Esophagus muscularis mucosa (tissue), 4 donors: ENCODE data around the gene PCP2. TPM values are rescaled to one million over a fixed set of nuclear protein-coding genes. Genes with fewer than 3 reads are reported as not detected.

Source experiments
- DNase-seq: peaks from one replicate; pipeline ENCODE4 v3.0.0-alpha.2; 2017; ENCODE audit errors: extremely low spot score
- H3K27ac ChIP-seq, 4 donors: fragments of 200-600 bp; sonication (generic); replicated peaks in 1 of 4; 1 replicate in 3 of 4; 2 replicates in 1 of 4; pipeline ENCODE4 v1.5.1; 2016 to 2019; ENCODE audit warnings: mild to moderate bottlenecking in 1 of 4
- H3K27me3 ChIP-seq, 4 donors: fragments of 200-600 bp; sonication (generic); one replicate each; pipeline versions ENCODE4 v1.5.1 to v1.6.0; 2016 to 2019
- H3K36me3 ChIP-seq, 4 donors: fragments of 200-600 bp; sonication (generic); one replicate each; pipeline ENCODE4 v1.5.1; 2016 to 2019
- H3K4me1 ChIP-seq, 4 donors: fragments of 200-600 bp; sonication (generic); one replicate each; pipeline ENCODE4 v1.5.1; 2016 to 2019
- H3K4me3 ChIP-seq, 4 donors: fragments of 200-600 bp; sonication (generic); 1 replicate in 2 of 4; 2 replicates in 2 of 4; pipeline ENCODE4 v1.5.1; 2016 to 2019; ENCODE audit warnings: mild to moderate bottlenecking in 4 of 4, moderate library complexity in 1 of 4
- H3K9me3 ChIP-seq, 4 donors: fragments of 200-600 bp; sonication (generic); 1 replicate in 3 of 4; 2 replicates in 1 of 4; pipeline ENCODE4 v1.5.1; 2016 to 2019
- EP300 ChIP-seq: sonication (generic); formaldehyde crosslinking; IDR thresholded peaks from one replicate; pipeline ENCODE4 v1.6.1; 2017; ENCODE audit warnings: antibody characterized with exemption
- POLR2A ChIP-seq: fragments of 450-650 bp; IDR thresholded peaks from one replicate; pipeline ENCODE4 v1.6.1; 2017; ENCODE audit warnings: antibody characterized with exemption, moderate library complexity, mild to moderate bottlenecking, low read depth
- POLR2AphosphoS5 ChIP-seq, 2 donors: sonication (generic); formaldehyde crosslinking; IDR thresholded peaks; one replicate each; pipeline ENCODE4 v1.6.1; 2017; ENCODE audit warnings: antibody characterized with exemption in 2 of 2
- WGBS: methylation state at CpG from one replicate; pipeline ENCODE4 v1.1.5; 2018; 5-methylcytosine and 5-hydroxymethylcytosine counted together
- intact Hi-C: fragments of 100-400 bp; cut with DNase I; formaldehyde crosslinking; loops from one replicate; pipeline ENCODE4 v1.15.1; 2023
- total RNA-seq, 4 donors: library from RNA; depleted of rRNA; stranded (reverse); fragments of >200 nt; gene quantifications; one replicate each; pipeline versions ENCODE4 v1.1.0 to v1.2.1, GENCODE V29; 2016
- TF ChIP-seq, protein P1 (sequence below), 3 experiments: fragments of 200-600 bp in 2 of 3; fragments of 450-650 bp in 1 of 3; sonication (generic) in 2 of 3; IDR thresholded peaks; one replicate each; pipeline ENCODE4 v1.5.1; 2017 to 2019; ENCODE audit warnings: antibody characterized with exemption in 3 of 3, mild to moderate bottlenecking in 2 of 3, moderate library complexity in 1 of 3

PCP2 gene
- total RNA-seq, 4 donors from 2014 or later, result not detected

DNA sequence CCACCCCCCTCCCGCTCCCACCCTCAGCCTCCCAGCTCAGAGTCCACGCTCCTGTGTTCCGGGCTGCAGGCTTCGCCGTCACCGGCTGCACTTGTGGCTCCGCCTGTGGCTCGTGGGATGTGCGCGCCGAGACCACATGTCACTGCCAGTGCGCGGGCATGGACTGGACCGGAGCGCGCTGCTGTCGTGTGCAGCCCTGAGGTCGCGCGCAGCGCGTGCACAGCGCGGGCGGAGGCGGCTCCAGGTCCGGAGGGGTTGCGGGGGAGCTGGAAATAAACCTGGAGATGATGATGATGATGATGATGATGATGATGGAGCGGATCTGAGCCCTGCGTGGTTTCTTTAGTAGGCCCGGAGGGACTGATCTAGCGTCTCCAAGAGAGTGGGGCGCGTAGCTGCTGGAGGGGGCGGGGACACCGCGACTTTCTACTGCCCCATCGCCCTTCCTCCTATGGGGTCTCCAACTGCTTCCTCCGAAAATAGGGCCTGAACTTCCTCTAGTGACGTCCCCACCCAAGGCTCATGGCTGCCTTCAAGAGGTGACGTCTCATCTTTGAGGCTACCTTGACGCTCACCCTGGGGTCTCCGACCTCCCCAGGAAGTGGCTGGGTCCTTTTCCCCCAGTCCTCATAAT lies 36.7 kb upstream of the PCP2 start:
- TF ChIP-seq, protein P1, sequence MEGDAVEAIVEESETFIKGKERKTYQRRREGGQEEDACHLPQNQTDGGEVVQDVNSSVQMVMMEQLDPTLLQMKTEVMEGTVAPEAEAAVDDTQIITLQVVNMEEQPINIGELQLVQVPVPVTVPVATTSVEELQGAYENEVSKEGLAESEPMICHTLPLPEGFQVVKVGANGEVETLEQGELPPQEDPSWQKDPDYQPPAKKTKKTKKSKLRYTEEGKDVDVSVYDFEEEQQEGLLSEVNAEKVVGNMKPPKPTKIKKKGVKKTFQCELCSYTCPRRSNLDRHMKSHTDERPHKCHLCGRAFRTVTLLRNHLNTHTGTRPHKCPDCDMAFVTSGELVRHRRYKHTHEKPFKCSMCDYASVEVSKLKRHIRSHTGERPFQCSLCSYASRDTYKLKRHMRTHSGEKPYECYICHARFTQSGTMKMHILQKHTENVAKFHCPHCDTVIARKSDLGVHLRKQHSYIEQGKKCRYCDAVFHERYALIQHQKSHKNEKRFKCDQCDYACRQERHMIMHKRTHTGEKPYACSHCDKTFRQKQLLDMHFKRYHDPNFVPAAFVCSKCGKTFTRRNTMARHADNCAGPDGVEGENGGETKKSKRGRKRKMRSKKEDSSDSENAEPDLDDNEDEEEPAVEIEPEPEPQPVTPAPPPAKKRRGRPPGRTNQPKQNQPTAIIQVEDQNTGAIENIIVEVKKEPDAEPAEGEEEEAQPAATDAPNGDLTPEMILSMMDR (IDR thresholded peaks at IDR 0.05), result no peak
- TF ChIP-seq POLR2AphosphoS5 (IDR thresholded peaks at IDR 0.05), result no peak
- no peak for TF ChIP-seq EP300
- no peak for TF ChIP-seq POLR2A
- H3K27me3 ChIP-seq, result peaks cover 0 to 71% (median 12%) of the 10 kb centered on the region in 4 donors
- intact Hi-C loops, result no loop called here
- H3K27ac ChIP-seq, result no peak overlapping the region
- no peaks in the 10 kb centered on the region for H3K9me3 ChIP-seq
- WGBS, result no CpG with 5 or more reads among the region's 43 CpGs
- DNase-seq, result no peak
- H3K4me3 ChIP-seq, result peak overlapping the region in 2 of 4 donors; percentile 18
- H3K4me1 ChIP-seq, result peaks cover 0 to 5% (median 2%) of the 10 kb centered on the region in 4 donors
- H3K36me3 ChIP-seq, result no peaks in the 10 kb centered on the region

DNA sequence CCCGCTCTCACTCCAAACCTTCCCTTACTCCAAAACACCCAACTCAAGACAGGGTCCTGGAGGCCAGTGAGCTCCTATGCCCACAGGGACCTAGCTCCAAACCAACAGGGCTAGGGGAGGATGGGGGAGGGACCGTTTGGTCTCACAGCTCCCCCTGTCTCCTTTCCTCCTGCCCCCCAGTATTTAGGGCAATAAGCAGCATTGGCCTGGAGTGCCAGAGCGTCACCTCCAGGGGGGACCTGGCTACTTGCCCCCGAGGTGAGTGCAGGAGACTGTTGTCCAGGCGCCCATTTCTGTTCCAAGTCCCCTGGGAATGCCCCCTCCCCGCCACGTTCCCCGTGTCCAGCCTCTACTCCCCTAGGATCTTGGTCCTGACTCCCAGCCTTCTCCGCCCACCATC lies 36.1 kb upstream of the PCP2 start:
- Histone ChIP-seq H3K9me3 (no peaks in the 10 kb centered on the region), H3K36me3 (no peaks in the 10 kb centered on the region), H3K27ac (no peak overlapping the region), H3K27me3 (peaks cover 0 to 67% (median 12%) of the 10 kb centered on the region in 4 donors), H3K4me1 (peaks cover 0 to 5% (median 2%) of the 10 kb centered on the region in 4 donors), H3K4me3 (peak overlapping the region in 1 of 4 donors; percentile 18)
- 31% methylated on average over 9 of the region's 9 CpGs for WGBS
- TF ChIP-seq POLR2A (no peak), POLR2AphosphoS5 (IDR thresholded peaks at IDR 0.05) (no peak), EP300 (no peak)
- TF ChIP-seq, protein P1 (IDR thresholded peaks at IDR 0.05), result no peak
- DNase-seq, result no peak
- intact Hi-C loops, result no loop called here

DNA sequence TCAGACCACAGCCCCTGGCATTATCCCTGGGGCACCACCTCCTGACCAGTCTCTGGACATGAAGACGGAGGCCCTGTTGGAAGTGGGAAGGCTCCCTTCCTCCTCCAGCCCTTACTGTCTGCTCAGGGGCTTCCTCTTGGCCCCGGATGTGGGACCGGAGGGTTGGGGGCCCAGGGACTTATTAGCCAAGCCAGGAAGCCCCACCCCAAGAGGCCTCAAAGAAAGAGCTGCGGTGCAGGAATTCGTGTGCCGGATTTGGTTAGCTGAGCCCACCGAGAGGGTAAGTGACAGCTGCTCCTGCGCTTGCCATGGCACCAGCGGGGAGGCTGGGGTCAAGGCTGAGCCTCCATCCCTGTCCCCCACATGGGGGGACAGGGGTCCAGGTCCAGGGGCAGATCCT lies 35.3 kb upstream of the PCP2 start, which contains the start of gene RETN:
RETN (plus strand) TSS at position 208 of the 400 bp plus-strand sequence. CDS start 278 bp downstream, outside the sequence.
- peaks cover 0 to 75% (median 12%) of the 10 kb centered on the region in 4 donors for H3K27me3 ChIP-seq
- peak within 1 kb of the TSS in 1 of 4 donors; percentile 18 for H3K4me3 ChIP-seq
- no peak for DNase-seq
- H3K9me3 ChIP-seq, result no peaks in the 10 kb centered on the region
- H3K27ac ChIP-seq, result no peak within 1 kb of the TSS
- 57% methylated on average over 8 of the region's 9 CpGs for WGBS
- intact Hi-C loops, result no loop called here
- TF ChIP-seq, protein P1 (IDR thresholded peaks at IDR 0.05), result no peak
- no peak for TF ChIP-seq POLR2AphosphoS5 (IDR thresholded peaks at IDR 0.05)
- no peak for TF ChIP-seq POLR2A
- TF ChIP-seq EP300, result no peak
- H3K4me1 ChIP-seq, result peaks cover 0 to 3% (median 0%) of the 10 kb centered on the region in 4 donors
- no peaks in the 10 kb centered on the region for H3K36me3 ChIP-seq

DNA sequence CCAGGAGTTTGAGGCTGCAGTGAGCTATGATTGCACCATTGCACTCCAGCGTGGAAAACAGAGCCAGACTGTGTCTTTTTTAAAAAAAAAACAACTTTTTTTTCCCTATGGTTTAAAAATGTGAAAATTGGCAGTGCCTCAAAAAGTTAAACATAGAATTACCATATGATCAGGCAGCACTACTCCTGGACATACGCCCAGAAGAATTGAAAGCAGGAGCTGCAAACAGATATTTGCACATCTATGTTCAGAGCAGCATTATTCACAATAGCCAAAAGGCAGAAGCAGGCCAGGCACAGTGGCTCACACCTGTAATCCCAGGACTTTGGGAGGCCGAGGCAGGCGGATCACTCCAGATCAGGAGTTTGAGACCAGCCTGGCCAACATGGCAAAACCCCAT lies 31.6 kb upstream of the PCP2 start:
- Histone ChIP-seq H3K4me1 (peaks cover 0 to 1% (median 0%) of the 10 kb centered on the region in 4 donors), H3K27me3 (peaks cover 0 to 73% (median 4%) of the 10 kb centered on the region in 4 donors), H3K36me3 (no peaks in the 10 kb centered on the region), H3K27ac (no peak overlapping the region), H3K9me3 (no peaks in the 10 kb centered on the region), H3K4me3 (no peak overlapping the region)
- WGBS, result 33% methylated on average over 4 of the region's 4 CpGs
- intact Hi-C loops, result no loop called here
- DNase-seq, result no peak
- TF ChIP-seq EP300 (no peak), POLR2A (no peak), POLR2AphosphoS5 (IDR thresholded peaks at IDR 0.05) (no peak)
- TF ChIP-seq, protein P1 (IDR thresholded peaks at IDR 0.05), result no peak

DNA sequence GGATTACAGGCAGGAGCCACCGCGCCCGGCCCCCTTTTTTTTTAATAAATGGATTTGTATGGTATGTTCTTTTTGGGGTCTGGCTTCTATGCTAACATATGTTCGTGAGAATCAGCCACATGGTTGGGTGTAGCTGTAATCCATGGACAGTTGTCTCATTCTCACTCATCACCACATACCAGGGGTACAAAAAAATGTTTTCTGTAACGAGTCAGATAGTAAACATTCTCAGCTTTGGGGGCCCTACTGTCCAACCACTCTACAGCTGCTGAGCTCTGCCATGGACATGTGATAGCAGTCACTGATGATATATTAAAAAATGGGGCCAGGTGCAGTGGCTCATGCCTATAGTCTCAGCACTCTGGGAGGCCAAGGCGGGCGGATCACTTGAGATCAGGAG lies 30.2 kb upstream of the PCP2 start:
- intact Hi-C loops, result no loop called here
- TF ChIP-seq POLR2AphosphoS5 (IDR thresholded peaks at IDR 0.05) (no peak), POLR2A (no peak), EP300 (no peak)
- 74% methylated on average over 7 of the region's 7 CpGs for WGBS

More for the DNA sequence above, 30.2 kb upstream of the PCP2 start:
- H3K36me3 ChIP-seq, result no peaks in the 10 kb centered on the region
- H3K27ac ChIP-seq, result no peak overlapping the region
- H3K4me1 ChIP-seq, result no peaks in the 10 kb centered on the region
- H3K27me3 ChIP-seq, result peaks cover 0 to 70% (median 0%) of the 10 kb centered on the region in 4 donors
- H3K4me3 ChIP-seq, result no peak overlapping the region
- no peaks in the 10 kb centered on the region for H3K9me3 ChIP-seq
- DNase-seq, result no peak
